Activated CD8-positive, alpha-beta memory T cell treated with anti-CD3 and anti-CD28 coated beads for 24 hours (primary cell): Measurements from ENCODE around the gene IL17REL.
"Not testable (repeated sequence)": the region's sequence is repeated elsewhere in the genome, so short reads cannot be mapped to it uniquely, and the experiment has no call there.

Experiments used
- DNase-seq: peaks from one replicate; pipeline ENCODE4 v3.0.0-alpha.2; 2020

IL17REL gene

DNA sequence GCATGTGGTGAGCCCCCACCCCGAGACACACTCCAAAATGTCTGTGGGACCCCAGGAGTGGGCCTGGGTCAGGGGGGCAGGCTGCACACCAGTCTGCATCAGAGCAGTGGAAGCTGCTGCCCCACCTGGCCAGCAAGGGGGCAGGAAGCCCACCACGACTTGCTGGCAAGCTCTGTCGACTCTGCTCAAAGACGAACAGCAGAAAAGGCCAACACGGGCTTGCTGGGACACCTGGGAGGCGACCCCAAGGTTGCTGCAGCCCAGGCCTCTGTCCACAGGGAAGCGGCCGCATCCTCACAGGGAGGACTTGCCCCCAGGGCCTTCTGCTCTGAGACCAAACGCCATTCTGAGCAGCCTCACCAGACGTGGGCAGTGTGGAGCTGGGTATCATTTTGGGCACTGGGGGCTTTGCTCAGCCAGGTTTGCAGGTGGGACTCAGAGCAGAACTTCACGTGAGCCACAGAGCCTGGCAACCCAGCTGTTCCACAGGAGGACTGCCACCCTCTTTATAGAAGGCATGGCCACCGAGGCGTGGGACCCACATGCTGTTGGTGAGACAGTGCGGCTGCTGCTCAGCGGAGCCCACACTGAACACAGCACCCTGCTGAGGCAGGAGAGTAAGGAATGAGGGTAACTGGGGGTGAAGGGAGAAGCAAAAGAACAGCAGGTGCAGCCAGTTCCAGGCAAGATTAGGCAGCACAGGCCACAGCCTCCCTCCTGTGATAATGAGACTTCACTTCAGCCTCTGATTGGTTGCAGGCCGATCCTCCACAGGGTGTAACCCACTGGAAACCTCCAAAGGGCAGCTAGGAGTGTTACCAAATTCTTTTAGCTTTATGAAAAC, 11.0 kb downstream of the IL17REL start:
- no peak for DNase-seq

DNA sequence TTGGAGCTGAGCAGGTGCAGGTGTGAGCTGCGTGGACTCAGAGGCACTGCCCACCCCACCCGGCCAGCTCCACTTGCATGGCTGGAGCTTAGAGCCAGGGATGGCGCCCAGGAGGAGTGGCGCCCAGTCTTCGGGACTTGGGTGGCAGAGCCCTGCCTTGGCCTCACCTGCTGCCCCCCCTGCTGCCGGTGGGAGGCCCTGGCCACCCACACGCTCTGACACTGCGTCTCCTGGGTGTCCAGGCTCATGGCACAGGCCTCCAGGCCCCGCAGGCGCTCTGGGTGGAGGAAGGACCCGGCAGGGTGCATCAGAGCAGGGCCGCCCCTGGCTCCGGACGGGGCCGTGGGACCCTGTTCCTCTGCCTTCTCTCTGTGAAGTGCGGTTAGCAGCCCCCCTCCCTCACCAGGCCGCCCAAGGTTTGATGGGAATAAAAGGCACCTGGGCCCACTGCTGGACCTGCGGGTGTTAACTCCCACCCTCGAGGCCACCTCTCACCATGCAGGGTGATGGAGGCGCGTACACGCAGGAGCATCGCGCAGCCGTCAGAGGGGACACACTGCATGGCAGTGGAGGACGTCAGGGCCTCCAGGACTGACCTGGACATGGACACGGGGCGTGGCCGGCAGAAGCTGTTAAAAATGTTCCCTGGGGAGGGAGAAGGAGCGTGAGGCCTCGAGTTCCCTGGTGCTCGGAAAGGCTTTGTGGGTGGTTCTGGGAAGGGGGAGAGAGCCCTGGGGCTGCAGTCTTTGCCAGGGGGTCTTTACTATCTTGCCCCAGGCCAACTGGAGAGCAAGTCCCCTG, 11.8 kb downstream of the IL17REL start:
- DNase-seq, result no peak

- DNase-seq, result no peak
Observed at GRCh38 chr22:49999946-50000586, 12.5 kb downstream of the IL17REL start.

- DNase-seq, result peak; percentile 64
Observed at GRCh38 chr22:49999063-49999945, 13.3 kb downstream of the IL17REL start.

GRCh38 chr22:49998718-49999062, 13.9 kb downstream of the IL17REL start:
- DNase-seq, result no peak

DNA sequence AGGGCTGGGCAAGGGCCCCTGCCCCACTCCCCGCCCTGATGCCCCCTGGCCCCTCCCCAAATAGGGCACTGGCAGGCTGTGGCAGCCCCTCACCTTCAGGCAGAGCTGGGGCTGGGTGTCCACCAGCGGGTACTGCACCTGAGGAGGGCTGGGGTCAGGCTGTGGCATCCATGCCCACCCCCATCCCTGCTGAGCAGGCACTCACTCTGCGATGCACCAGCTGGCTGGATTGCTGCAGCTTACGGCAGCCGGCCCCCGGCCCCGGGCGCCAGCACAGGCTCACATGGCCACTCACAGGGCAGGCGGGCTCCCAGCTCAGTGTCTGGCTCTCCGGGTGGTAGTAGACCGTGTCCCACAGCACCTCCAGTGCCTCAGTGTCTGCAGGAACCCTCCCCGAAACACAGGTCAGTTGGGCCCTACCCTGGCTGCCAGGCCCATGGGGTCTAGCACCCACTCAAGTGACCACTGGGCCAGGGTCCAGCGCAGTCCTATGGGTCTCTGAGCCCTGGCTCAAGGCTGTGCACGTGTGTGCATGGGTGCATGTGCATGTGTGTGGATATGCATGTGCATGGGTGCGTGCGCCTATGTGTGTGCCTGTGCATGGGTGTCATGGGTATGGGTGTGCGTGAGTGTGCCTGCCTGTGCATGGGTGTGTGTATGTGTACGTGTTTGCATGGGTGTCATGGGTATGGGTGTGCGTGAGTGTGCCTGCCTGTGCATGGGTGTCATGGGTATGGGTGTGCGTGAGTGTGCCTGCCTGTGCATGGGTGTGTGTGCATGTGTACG, 14.4 kb downstream of the IL17REL start:
- DNase-seq, result peak; percentile 57

DNA sequence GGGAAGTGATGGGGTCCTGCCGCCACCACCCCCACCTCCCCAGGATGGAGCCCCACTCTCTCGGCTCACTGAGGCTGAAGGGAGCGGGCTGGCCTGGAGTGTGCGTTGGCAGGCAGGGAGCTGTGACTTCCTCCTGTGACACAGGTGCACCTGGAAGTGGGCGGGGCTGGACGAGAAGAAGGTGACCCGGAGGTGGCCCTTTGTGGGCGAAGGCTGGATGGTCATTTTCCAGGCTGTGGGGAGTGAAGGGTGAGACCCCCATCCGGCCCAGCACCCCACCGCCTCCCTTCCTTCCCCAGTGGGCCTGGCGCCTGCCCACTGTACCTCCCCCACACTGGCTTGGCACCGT, 15.3 kb downstream of the IL17REL start:
- peak; percentile 56 for DNase-seq

DNA sequence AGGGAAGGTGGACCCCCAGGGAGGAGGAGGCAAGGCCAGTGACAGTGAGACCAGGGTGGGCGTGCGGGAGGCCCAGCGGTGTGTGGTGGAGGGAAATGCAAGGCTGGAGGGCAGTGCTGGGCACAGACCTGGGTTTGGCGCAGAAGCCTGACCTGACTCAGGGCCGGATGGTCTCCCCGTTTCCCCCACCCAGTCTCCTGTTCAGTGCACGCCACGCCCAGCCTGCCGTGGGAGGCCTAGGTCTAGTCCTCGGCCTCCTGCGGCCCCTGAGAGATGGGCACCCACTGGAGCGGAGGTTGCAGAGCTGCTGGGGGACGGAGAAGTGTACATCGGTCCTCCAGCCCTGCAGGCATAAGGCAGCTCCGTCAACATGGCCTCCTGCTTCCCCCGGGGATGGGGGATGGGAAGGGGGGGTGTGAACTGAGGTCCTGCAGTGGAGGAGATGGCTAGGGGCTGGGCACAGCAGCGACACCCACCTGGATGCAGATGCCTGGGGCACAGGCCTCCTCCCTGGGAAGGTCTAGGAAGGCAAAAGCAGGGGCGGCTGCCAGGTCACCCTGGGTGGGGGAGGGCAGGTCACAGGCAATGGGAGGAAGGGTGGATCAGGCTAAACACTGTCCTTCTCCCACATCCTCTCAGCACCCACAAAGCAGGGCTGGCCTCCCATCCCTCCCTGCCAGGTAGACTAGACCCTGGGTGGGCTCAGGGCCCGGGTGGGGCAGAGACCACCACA, 15.9 kb downstream of the IL17REL start:
- no peak for DNase-seq

DNA sequence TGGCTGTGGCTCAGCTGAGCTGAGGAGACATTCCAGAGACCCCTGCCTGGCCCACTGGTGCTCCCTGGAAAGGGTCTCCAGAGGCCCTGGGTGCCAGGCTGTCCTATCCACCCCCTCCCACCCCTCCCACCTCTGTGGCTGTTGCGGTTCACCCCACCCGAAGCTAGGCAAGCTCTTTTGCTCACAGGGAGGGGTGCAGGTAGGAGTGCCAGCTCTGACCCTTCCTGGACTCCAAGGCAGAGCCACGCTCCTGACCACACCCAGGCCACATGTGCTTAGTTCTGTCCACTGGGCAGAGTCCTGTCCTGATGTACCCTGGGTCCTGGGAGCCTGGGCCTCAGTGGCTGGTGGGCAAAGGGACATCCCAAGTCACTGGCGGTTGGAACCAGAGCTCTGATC, 16.4 kb downstream of the IL17REL start:
- DNase-seq, result no peak

DNA sequence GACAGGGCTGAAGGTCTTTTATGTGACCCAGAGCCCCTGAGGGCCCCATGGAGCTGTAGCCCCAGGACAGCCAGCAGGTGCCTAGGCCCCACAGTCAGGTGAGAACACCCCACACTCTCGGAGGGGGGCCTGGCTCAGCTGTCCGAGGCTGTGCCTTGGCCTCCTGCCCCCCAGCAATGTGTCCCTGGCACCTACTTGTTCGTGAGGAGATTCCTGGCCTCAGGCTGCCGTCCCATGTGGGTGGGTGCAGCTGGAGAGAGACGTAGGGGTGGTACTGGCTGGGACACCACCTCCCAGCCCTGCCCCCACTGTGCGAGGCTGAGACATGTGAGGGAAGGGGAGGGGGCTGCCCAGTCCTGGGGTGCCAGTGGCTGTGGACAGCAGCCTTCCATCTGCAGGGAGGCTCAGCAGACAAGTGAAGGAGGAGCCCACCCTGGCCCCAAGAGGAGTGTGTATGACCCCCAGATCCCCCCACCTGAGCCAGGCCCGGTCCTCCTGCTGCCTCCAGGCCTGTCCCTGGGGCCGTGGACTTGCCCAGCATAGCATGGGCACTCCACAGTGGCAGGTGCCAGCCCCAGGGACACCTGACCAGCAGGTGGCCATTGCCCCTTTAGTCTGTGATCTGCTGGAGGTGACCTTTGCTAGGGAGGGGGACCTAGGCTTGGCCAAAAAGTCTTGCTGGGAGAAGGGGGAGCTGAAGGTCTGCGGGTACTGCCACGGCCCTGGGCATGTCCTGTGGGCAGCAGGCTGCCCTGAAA, 17.0 kb downstream of the IL17REL start:
- no peak for DNase-seq

- no peak for DNase-seq
Observed at GRCh38 chr22:49995041-49995360, 17.6 kb downstream of the IL17REL start.

GRCh38 chr22:49994361-49995040, 18.1 kb downstream of the IL17REL start:
- DNase-seq, result no peak

GRCh38 chr22:49993649-49994360, 18.8 kb downstream of the IL17REL start:
- no peak for DNase-seq

GRCh38 chr22:49992921-49993648, 19.5 kb downstream of the IL17REL start:
- DNase-seq, result peak; percentile 87

DNA sequence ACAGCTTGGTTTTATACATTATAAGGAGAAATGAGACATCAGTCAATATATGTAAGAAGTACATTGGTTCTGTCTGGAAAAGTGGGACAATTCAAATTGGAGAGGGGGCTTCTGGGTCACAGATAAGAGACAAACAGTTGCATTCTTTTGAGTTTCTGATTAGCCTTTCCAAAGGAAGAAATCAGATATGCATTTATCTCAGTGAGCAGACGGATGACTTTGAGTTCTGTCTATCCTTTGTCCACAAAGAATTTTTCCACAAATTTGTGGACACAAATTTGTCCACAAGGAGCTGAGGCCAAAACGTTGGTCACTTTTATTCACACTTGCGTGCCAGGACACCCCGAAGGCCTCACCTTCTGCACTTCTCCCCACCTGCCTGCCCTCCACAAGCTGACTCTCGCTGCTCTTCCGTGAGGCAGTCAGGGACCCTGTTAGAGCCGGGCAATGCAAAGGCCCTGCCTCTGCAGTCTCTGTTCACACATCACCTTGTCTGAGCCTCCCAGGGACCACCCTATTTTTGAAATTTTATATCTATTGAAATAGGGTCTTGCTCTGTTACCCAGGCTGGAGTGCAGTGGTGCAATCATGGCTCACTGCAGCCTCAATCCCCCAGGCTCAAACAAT, 20.5 kb downstream of the IL17REL start:
- DNase-seq, result no peak

- no peak for DNase-seq
Observed at GRCh38 chr22:49991167-49991566, 21.4 kb downstream of the IL17REL start.

- not testable (repeated sequence) for DNase-seq
Observed at GRCh38 chr22:49989826-49990225, 22.7 kb downstream of the IL17REL start.

DNA sequence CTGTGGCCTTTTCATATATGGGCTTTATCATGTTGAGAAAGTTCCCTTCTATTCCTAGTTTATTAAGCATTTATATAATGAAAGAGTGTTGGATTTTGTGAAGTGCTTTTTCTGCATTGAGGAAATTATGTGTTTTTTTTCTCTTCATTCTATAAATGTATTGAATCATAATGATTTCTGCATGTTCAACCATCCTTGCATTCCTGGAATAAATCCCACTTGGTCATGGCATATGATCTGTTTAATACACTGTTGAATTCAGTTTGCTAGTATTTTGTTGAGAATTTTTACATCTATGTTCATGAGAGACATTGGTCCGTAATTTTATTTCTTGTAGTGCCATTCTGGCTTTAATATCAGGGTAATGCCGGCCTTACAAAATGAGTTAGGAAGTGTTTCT, 26.2 kb downstream of the IL17REL start:
- no peak for DNase-seq
